CD4-positive, CD25-positive, alpha-beta regulatory T cell (primary cell): ENCODE results near the gene TBC1D22A. TPM values are rescaled to one million over a fixed set of nuclear protein-coding genes. Genes with fewer than 3 reads are reported as not detected.
"Not testable (repeated sequence)": the region's sequence is repeated elsewhere in the genome, so short reads cannot be mapped to it uniquely, and the experiment has no call there.

Experiments used
- ATAC-seq, 2 donors: fragments of 150-1000 bp; cut with Tn5 transposase; one replicate each; pipeline ENCODE4 v1.10.0; 2021; ENCODE audit warnings: low read depth in 2 of 2, moderate number of reproducible peaks in 2 of 2, moderate library complexity in 1 of 2
- DNase-seq, 3 donors: peaks; one replicate each; pipeline versions ENCODE4 v3.0.0 to v3.0.0-alpha.2; 2012 to 2022; ENCODE audit warnings: mixed read lengths in 1 of 3
- H3K27ac ChIP-seq: one replicate; pipeline ENCODE4 v1.7.0; 2013; ENCODE audit warnings: mild to moderate bottlenecking, low read length; ENCODE audit not compliant: insufficient read depth, poor library complexity, severe bottlenecking
- H3K27me3 ChIP-seq: one replicate; pipeline ENCODE4 v1.7.0; 2013; ENCODE audit warnings: low read length; ENCODE audit not compliant: control insufficient read depth, insufficient read depth
- H3K36me3 ChIP-seq: one replicate; pipeline ENCODE4 v1.7.0; 2013; ENCODE audit warnings: mild to moderate bottlenecking, low read length, moderate library complexity; ENCODE audit not compliant: control insufficient read depth, insufficient read depth
- H3K4me1 ChIP-seq: 2 replicates; pipeline ENCODE4 v1.7.0; 2013; ENCODE audit warnings: mild to moderate bottlenecking, low read length; ENCODE audit not compliant: insufficient read depth, control insufficient read depth, poor library complexity, severe bottlenecking
- H3K4me3 ChIP-seq: one replicate; pipeline ENCODE4 v1.7.0; 2013; ENCODE audit warnings: low read depth, mild to moderate bottlenecking, low read length, moderate library complexity
- H3K9me3 ChIP-seq, 2 experiments: 1 replicate in 1 of 2; 2 replicates in 1 of 2; pipeline ENCODE4 v1.7.0; 2013; ENCODE audit warnings: low read length in 2 of 2, mild to moderate bottlenecking in 1 of 2, moderate library complexity in 1 of 2; ENCODE audit not compliant: control insufficient read depth in 2 of 2
- H3K27ac Mint-ChIP-seq, 3 donors: one replicate each; pipeline ENCODE4 v1.8.0; 2020 to 2022; ENCODE audit warnings: mild to moderate bottlenecking in 3 of 3, mixed read lengths in 3 of 3, moderate library complexity in 2 of 3
- H3K27me3 Mint-ChIP-seq: one replicate; pipeline ENCODE4 v1.8.0; 2022; ENCODE audit warnings: mild to moderate bottlenecking, mixed read lengths
- H3K36me3 Mint-ChIP-seq: one replicate; pipeline ENCODE4 v1.8.0; 2020; ENCODE audit warnings: mixed read lengths
- H3K4me1 Mint-ChIP-seq, 4 donors: one replicate each; pipeline ENCODE4 v1.8.0; 2020 to 2022; ENCODE audit warnings: mixed read lengths in 4 of 4, mild to moderate bottlenecking in 1 of 4
- H3K4me3 Mint-ChIP-seq, 4 donors: one replicate each; pipeline ENCODE4 v1.8.0; 2020 to 2022; ENCODE audit warnings: mild to moderate bottlenecking in 4 of 4, mixed read lengths in 4 of 4, moderate library complexity in 3 of 4
- H3K9me3 Mint-ChIP-seq, 7 donors: one replicate each; pipeline ENCODE4 v1.8.0; 2020 to 2022; ENCODE audit warnings: mixed read lengths in 7 of 7, mild to moderate bottlenecking in 3 of 7, moderate library complexity in 2 of 7
- polyA plus RNA-seq, 4 donors: library from polyadenylated mRNA; unstranded; fragments of 300-500 nt; fragmentation: Illumina TruSeq; gene quantifications; one replicate each; pipeline ENCODE4 v1.2.3, GENCODE V29; 2021
- total RNA-seq: library from RNA; stranded (reverse); gene quantifications from one replicate; pipeline ENCODE4 v1.2.3, GENCODE V29; 2022

TBC1D22A gene
- total and polyA plus RNA-seq, 5 donors from 2014 or later = 19.8 to 42.5 (median 24.3) TPM

DNA sequence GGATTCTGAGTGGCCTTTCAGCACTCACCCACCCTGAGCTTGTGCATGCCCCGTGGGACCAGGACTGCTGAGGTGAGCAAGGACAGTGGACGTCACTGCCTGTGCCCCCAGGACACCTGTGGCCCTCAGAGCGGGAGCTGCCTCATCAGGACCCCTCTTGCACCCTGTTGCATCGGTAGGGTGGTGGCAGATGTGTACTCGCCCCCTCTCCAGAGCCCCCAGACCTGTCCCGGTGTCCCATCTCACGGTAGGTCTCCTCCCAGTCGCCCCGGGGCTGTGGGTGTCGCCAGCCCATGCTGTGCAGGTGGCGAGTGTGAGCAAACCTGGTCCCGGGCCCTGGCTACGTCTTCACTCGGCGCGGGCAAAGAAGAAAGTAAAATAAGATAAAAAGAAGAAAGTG, 374.2 kb downstream of the TBC1D22A start:
- Mint-ChIP-seq H3K27me3 (no peaks in the 10 kb centered on the region), H3K9me3 (no peaks in the 10 kb centered on the region), H3K4me1 (peaks cover 0 to 8% (median 2%) of the 10 kb centered on the region in 4 donors), H3K36me3 (peaks cover 18% of the 10 kb centered on the region), H3K4me3 (no peak overlapping the region), H3K27ac (no peak overlapping the region)
- no peak for ATAC-seq
- no peak overlapping the region for H3K27ac ChIP-seq
- H3K4me3 ChIP-seq = no peak overlapping the region
- no peaks in the 10 kb centered on the region for H3K27me3 ChIP-seq
- no peaks in the 10 kb centered on the region for H3K36me3 ChIP-seq
- DNase-seq = no peak
- no peaks in the 10 kb centered on the region for H3K9me3 ChIP-seq
- H3K4me1 ChIP-seq = no peaks in the 10 kb centered on the region

- H3K4me1 Mint-ChIP-seq = peaks cover 0 to 6% (median 1%) of the 10 kb centered on the region in 4 donors
- no peak overlapping the region for H3K27ac ChIP-seq
- no peak overlapping the region for H3K4me3 ChIP-seq
- no peaks in the 10 kb centered on the region for H3K9me3 Mint-ChIP-seq
- H3K27me3 Mint-ChIP-seq = no peaks in the 10 kb centered on the region
- H3K27me3 ChIP-seq = no peaks in the 10 kb centered on the region
- no peak overlapping the region for H3K4me3 Mint-ChIP-seq
- no peaks in the 10 kb centered on the region for H3K9me3 ChIP-seq
- ATAC-seq (no peak), DNase-seq (no peak)
- no peaks in the 10 kb centered on the region for H3K36me3 ChIP-seq
- H3K27ac Mint-ChIP-seq = no peak overlapping the region
- peaks cover 16% of the 10 kb centered on the region for H3K36me3 Mint-ChIP-seq
- no peaks in the 10 kb centered on the region for H3K4me1 ChIP-seq
These were observed 376.8 kb downstream of the TBC1D22A start for GRCh38 chr22:47139013-47139789.

DNA sequence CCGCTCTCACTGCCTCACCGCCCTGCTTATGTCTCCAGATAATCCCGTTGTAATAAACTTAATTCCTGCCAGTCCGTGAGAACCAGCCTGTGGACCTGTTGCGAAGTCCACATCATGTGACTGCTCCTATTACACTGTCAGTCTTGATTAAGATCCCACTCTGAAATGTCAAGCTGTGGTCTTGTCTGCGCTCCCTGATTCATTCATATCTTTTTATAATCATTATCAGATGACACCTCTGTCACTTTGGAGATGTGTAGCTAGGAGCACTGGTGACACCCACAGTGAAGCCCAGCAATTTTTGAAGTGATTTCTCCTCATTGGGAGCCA, 377.3 kb downstream of the TBC1D22A start:
- Histone ChIP-seq H3K27ac (no peak overlapping the region), H3K4me3 (no peak overlapping the region), H3K4me1 (no peaks in the 10 kb centered on the region), H3K36me3 (no peaks in the 10 kb centered on the region), H3K9me3 (no peaks in the 10 kb centered on the region), H3K27me3 (no peaks in the 10 kb centered on the region)
- peak overlapping the region in 1 of 3 donors; percentile 15 for H3K27ac Mint-ChIP-seq
- H3K4me3 Mint-ChIP-seq = no peak overlapping the region
- peaks cover 0 to 6% (median 1%) of the 10 kb centered on the region in 4 donors for H3K4me1 Mint-ChIP-seq
- DNase-seq (no peak), ATAC-seq (no peak)
- no peaks in the 10 kb centered on the region for H3K27me3 Mint-ChIP-seq
- no peaks in the 10 kb centered on the region for H3K9me3 Mint-ChIP-seq
- H3K36me3 Mint-ChIP-seq = peaks cover 16% of the 10 kb centered on the region

- H3K4me3 ChIP-seq, H3K27ac Mint-ChIP-seq, H3K9me3 Mint-ChIP-seq, ATAC-seq, H3K27me3 ChIP-seq, H3K9me3 ChIP-seq, H3K4me1 ChIP-seq, H3K36me3 ChIP-seq, H3K27me3 Mint-ChIP-seq, H3K27ac ChIP-seq, DNase-seq, H3K4me1 Mint-ChIP-seq, H3K4me3 Mint-ChIP-seq: not testable (repeated sequence)
- peaks cover 16% of the 10 kb centered on the region for H3K36me3 Mint-ChIP-seq
These were observed 378.5 kb downstream of the TBC1D22A start for GRCh38 chr22:47140975-47141374.

DNA sequence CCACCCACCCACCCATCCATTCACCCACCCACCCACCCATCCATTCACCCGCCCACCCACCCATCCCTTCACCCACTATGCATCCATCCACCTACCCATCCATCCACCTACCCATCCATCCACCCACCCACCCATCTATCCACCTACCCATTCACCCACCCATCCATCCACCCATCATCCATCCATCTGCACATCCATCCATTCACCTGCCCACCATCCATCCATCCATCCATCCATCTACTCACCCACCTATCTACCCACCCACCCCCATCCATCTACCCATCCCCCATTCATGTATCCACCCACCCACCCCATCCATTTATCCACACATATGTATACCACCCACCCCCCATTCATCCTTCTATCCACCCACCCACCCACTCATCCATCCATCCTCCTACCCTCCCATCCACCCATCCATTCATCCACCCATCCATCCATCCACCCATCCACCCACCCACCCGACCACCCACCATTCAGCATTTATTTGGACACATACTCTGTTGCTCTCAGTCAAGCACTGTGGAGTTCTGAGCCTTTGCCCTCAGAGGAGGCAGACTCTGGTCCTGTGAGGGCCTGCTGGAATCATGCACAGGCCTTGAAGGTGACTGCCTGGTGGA, 380.1 kb downstream of the TBC1D22A start:
- no peaks in the 10 kb centered on the region for H3K9me3 ChIP-seq
- Mint-ChIP-seq H3K36me3 (peaks cover 14% of the 10 kb centered on the region), H3K27me3 (no peaks in the 10 kb centered on the region), H3K4me1 (peaks cover 0 to 7% (median 4%) of the 10 kb centered on the region in 4 donors), H3K9me3 (no peaks in the 10 kb centered on the region), H3K4me3 (no peak overlapping the region), H3K27ac (peak overlapping the region in 1 of 3 donors; percentile 26)
- H3K36me3 ChIP-seq = no peaks in the 10 kb centered on the region
- H3K27me3 ChIP-seq = no peaks in the 10 kb centered on the region
- H3K4me1 ChIP-seq = no peaks in the 10 kb centered on the region
- H3K27ac ChIP-seq = no peak overlapping the region
- DNase-seq = no peak
- no peak for ATAC-seq
- H3K4me3 ChIP-seq = no peak overlapping the region

DNA sequence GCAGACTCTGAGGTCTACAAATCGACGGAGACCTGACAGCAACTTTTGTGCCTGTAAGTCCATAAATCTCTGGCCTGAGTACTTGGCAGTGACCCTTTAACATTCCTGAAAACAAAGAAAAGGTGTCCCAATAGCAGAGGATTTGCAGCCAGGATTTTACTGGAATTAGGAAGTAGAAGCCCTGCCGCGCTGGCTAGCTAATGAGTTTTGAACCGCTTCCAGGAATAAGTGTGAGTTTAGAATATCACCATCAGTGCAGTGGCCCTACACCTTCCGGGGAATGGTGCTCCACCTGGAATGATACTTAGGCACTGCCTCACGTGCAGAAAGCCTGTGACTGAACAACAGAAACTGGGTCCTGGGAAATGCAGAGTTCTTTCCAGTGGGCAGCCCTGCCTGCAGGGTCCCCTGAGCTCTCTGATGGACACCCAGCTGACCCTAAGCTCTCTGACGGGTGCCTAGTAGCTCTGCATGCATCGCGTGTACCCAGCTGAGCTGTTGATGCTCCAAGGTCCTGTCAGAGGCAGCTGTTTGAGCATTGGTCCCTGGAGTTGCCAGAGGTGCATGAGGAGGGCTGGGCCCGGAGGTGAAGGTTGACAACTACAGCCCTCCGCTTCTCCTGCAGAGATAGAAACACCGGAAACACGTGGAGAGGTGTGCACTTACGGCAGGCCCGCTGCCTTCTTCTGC, 380.9 kb downstream of the TBC1D22A start:
- Histone ChIP-seq H3K9me3 (no peaks in the 10 kb centered on the region), H3K27me3 (no peaks in the 10 kb centered on the region), H3K36me3 (no peaks in the 10 kb centered on the region), H3K4me3 (no peak overlapping the region), H3K4me1 (no peaks in the 10 kb centered on the region), H3K27ac (no peak overlapping the region)
- Mint-ChIP-seq H3K27ac (peak overlapping the region in 1 of 3 donors; percentile 52), H3K36me3 (peaks cover 14% of the 10 kb centered on the region), H3K27me3 (no peaks in the 10 kb centered on the region), H3K9me3 (no peaks in the 10 kb centered on the region), H3K4me3 (no peak overlapping the region), H3K4me1 (peaks cover 0 to 6% (median 4%) of the 10 kb centered on the region in 4 donors)
- DNase-seq (no peak), ATAC-seq (no peak)

- DNase-seq = no peak
- no peaks in the 10 kb centered on the region for H3K4me1 ChIP-seq
- H3K27me3 ChIP-seq = no peaks in the 10 kb centered on the region
- no peak overlapping the region for H3K4me3 ChIP-seq
- H3K27ac ChIP-seq = no peak overlapping the region
- Mint-ChIP-seq H3K9me3 (no peaks in the 10 kb centered on the region), H3K27ac (peak overlapping the region in 1 of 3 donors; percentile 52), H3K27me3 (no peaks in the 10 kb centered on the region), H3K4me1 (peaks cover 0 to 5% (median 2%) of the 10 kb centered on the region in 4 donors), H3K36me3 (peaks cover 10% of the 10 kb centered on the region), H3K4me3 (no peak overlapping the region)
- no peaks in the 10 kb centered on the region for H3K9me3 ChIP-seq
- no peak for ATAC-seq
- H3K36me3 ChIP-seq = no peaks in the 10 kb centered on the region
These were observed 381.8 kb downstream of the TBC1D22A start for GRCh38 chr22:47144076-47144765.
